ENCODE measurements around the gene EXOC6.

DNA sequence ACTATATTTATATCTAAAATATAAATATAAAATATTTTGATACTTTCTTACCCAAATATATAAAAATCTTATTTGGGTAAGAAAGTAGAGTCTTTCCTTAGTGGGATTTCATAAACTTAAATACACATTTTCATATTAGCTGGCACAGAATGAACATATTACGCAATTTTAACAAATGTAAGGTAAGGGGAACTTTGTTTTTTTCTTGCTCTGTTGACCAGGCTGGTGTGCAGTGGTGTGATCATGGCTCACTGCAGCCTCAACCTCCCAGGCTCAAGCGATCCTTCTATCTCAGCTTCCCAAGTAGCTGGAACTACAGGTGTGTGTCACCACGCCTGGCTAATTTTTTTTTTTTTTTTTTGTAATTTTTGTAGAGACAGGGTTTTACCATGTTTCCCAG lies 243.6 kb downstream of the EXOC6 start:
- TF ChIP-seq CEBPB (IDR thresholded peaks at IDR 0.05; ENCODE audit: low read depth) (no peak), EZH2 (IDR thresholded peaks at IDR 0.05) (no peak), POLR2AphosphoS5 (IDR thresholded peaks at IDR 0.05; ENCODE audit: low read depth, low read length) (no peak)
- TF ChIP-seq, protein P1, sequence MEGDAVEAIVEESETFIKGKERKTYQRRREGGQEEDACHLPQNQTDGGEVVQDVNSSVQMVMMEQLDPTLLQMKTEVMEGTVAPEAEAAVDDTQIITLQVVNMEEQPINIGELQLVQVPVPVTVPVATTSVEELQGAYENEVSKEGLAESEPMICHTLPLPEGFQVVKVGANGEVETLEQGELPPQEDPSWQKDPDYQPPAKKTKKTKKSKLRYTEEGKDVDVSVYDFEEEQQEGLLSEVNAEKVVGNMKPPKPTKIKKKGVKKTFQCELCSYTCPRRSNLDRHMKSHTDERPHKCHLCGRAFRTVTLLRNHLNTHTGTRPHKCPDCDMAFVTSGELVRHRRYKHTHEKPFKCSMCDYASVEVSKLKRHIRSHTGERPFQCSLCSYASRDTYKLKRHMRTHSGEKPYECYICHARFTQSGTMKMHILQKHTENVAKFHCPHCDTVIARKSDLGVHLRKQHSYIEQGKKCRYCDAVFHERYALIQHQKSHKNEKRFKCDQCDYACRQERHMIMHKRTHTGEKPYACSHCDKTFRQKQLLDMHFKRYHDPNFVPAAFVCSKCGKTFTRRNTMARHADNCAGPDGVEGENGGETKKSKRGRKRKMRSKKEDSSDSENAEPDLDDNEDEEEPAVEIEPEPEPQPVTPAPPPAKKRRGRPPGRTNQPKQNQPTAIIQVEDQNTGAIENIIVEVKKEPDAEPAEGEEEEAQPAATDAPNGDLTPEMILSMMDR (IDR thresholded peaks at IDR 0.05 in 2 of 3, conservative IDR thresholded peaks at IDR 0.05 in 1 of 3; ENCODE audit: borderline replicate concordance in 1 of 3, insufficient read depth in 1 of 3, low read depth in 2 of 3, low read length in 2 of 3), result no peak
